GM21381 (cell line): ENCODE results near the gene IRAG1.

ENCODE experiments used
- ATAC-seq: cut with Tn5 transposase; IDR thresholded peaks from one replicate; pipeline ENCODE4 v1.9.1; 2021; ENCODE audit warnings: mild to moderate bottlenecking, moderate library complexity; ENCODE audit not compliant: unreplicated experiment

Gene IRAG1

GRCh38 chr11:10669258-10670033, 24.1 kb downstream of the IRAG1 start:
- ATAC-seq: no peak

- no peak for ATAC-seq
These were observed 26.1 kb downstream of the IRAG1 start for GRCh38 chr11:10667521-10667885.

- ATAC-seq: no peak
These were observed 26.7 kb downstream of the IRAG1 start for GRCh38 chr11:10666556-10667520.

- ATAC-seq: no peak
These were observed 29.1 kb downstream of the IRAG1 start for GRCh38 chr11:10664496-10664895.

- no peak for ATAC-seq
These were observed 29.6 kb downstream of the IRAG1 start for GRCh38 chr11:10663990-10664389.

- ATAC-seq: no peak
These were observed 30.2 kb downstream of the IRAG1 start for GRCh38 chr11:10663365-10663764.

- ATAC-seq: no peak
These were observed 33.2 kb downstream of the IRAG1 start for GRCh38 chr11:10660323-10660722.

- no peak for ATAC-seq
These were observed 34.0 kb downstream of the IRAG1 start for GRCh38 chr11:10659339-10660216.

- no peak for ATAC-seq
These were observed 34.8 kb downstream of the IRAG1 start for GRCh38 chr11:10658621-10659338.

GRCh38 chr11:10657308-10658271, 36.0 kb downstream of the IRAG1 start:
- peak; percentile 47 for ATAC-seq

- no peak for ATAC-seq
These were observed 37.5 kb downstream of the IRAG1 start for GRCh38 chr11:10655943-10656576.

- no peak for ATAC-seq
These were observed 38.3 kb downstream of the IRAG1 start for GRCh38 chr11:10655227-10655626.

- no peak for ATAC-seq
These were observed 38.8 kb downstream of the IRAG1 start for GRCh38 chr11:10654811-10655150.

- ATAC-seq: no peak
These were observed 39.4 kb downstream of the IRAG1 start for GRCh38 chr11:10653946-10654810.

- no peak for ATAC-seq
These were observed 40.3 kb downstream of the IRAG1 start for GRCh38 chr11:10653261-10653660.

- ATAC-seq: no peak
These were observed 41.7 kb downstream of the IRAG1 start for GRCh38 chr11:10651656-10652361.

- ATAC-seq: no peak
These were observed 42.9 kb downstream of the IRAG1 start for GRCh38 chr11:10650630-10651029.
